ENCODE results near the gene ADI1. TPM values are rescaled to one million over a fixed set of nuclear protein-coding genes. Genes with fewer than 3 reads are reported as not detected.
A peak's percentile ranks its signal among the peaks of the same experiment; 100 is the strongest.

ADI1 gene
- polyA plus RNA-seq, 1 experiment: 53.3 TPM

GRCh38 chr2:3543023-3543683 is 23.8 kb upstream of the ADI1 start:
- CTCF ChIA-PET: no interaction called here

DNA sequence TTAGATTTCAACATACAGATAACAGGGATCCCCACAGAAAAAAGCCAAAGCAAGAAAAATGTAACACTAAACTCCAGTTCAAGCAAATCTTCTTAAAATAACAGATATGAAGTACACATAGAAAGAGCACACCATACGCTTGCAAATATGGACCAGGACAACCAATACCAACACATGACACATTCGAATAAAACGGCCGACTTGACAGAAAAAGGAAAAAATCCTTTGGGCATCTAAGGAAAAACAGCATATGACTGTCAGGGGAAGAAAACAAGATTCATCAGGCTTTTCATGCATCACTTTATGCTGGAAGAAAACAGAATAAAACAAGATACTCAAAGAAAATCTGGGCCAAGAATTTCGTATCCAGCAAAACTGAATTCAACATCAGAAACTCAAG is 22.8 kb upstream of the ADI1 start:
- CTCF ChIA-PET: no interaction called here
- no peak for DNase-seq (ENCODE audit: low read depth)
- POLR2A ChIA-PET: no interaction called here
- no peak for TF ChIP-seq CTCF (IDR thresholded peaks at IDR 0.05; ENCODE audit: insufficient read depth, low read depth, low read length)
- Histone ChIP-seq H3K27me3 (ENCODE audit: control insufficient read depth, insufficient read depth, low read length) (no peaks in the 10 kb centered on the region), H3K36me3 (ENCODE audit: control insufficient read depth, insufficient read depth, low read length) (peaks cover 22% of the 10 kb centered on the region), H3K4me3 (ENCODE audit: low read depth, low read length) (no peak overlapping the region)

More at GRCh38 chr2:3543023-3543683, 23.8 kb upstream of the ADI1 start:
- no peak for DNase-seq (ENCODE audit: low read depth)
- Histone ChIP-seq H3K36me3 (ENCODE audit: control insufficient read depth, insufficient read depth, low read length) (peaks cover 26% of the 10 kb centered on the region), H3K27me3 (ENCODE audit: control insufficient read depth, insufficient read depth, low read length) (no peaks in the 10 kb centered on the region), H3K4me3 (ENCODE audit: low read depth, low read length) (no peak overlapping the region)
- POLR2A ChIA-PET: no interaction called here
- no peak for TF ChIP-seq CTCF (IDR thresholded peaks at IDR 0.05; ENCODE audit: insufficient read depth, low read depth, low read length)

GRCh38 chr2:3539836-3540235 is 20.5 kb upstream of the ADI1 start:
- peaks cover 12% of the 10 kb centered on the region for H3K36me3 ChIP-seq (ENCODE audit: control insufficient read depth, insufficient read depth, low read length)
- no peak overlapping the region for H3K4me3 ChIP-seq (ENCODE audit: low read depth, low read length)
- no peak for DNase-seq (ENCODE audit: low read depth)
- CTCF ChIA-PET: no interaction called here
- no peak for TF ChIP-seq CTCF (IDR thresholded peaks at IDR 0.05; ENCODE audit: insufficient read depth, low read depth, low read length)
- POLR2A ChIA-PET: no interaction called here
- no peaks in the 10 kb centered on the region for H3K27me3 ChIP-seq (ENCODE audit: control insufficient read depth, insufficient read depth, low read length)

- H3K4me3 ChIP-seq (ENCODE audit: low read depth, low read length): peak overlapping the region; percentile 38; the same call in 1 of the 2 replicates
- peak; percentile 65 for TF ChIP-seq CTCF (IDR thresholded peaks at IDR 0.05; ENCODE audit: insufficient read depth, low read depth, low read length)
- ChIA-PET POLR2A (interaction anchor here (0.7 kb wide), 1 partner anchor 61 kb away, joined by 7 read pairs; no protein-coding TSS in a partner anchor), CTCF (interaction anchor here (0.7 to 1.9 kb wide), 4 partner anchors 9 to 76 kb away, joined by 3 to 8 read pairs (median 3); no protein-coding TSS in a partner anchor)
- H3K27me3 ChIP-seq (ENCODE audit: control insufficient read depth, insufficient read depth, low read length): no peaks in the 10 kb centered on the region
- H3K36me3 ChIP-seq (ENCODE audit: control insufficient read depth, insufficient read depth, low read length): peaks cover 6% of the 10 kb centered on the region
- DNase-seq (ENCODE audit: low read depth): no peak
These were observed 17.6 kb upstream of the ADI1 start for GRCh38 chr2:3536682-3537632.

All from BJ (cell line).